Right atrium auricular region (tissue), 2 donors: Measurements from ENCODE around the gene ACYP2. TPM values are rescaled to one million over a fixed set of nuclear protein-coding genes. Genes with fewer than 3 reads are reported as not detected.

Experiments
- DNase-seq: peaks from one replicate; pipeline ENCODE4 v3.0.0-alpha.2; 2019; ENCODE audit warnings: low spot score
- H3K27ac ChIP-seq, 2 donors: fragments of 200-600 bp; sonication (generic); 1 replicate in 1 of 2; 2 replicates in 1 of 2; pipeline ENCODE4 v1.5.1; 2016 to 2019
- H3K27me3 ChIP-seq, 2 donors: fragments of 200-600 bp; sonication (generic); one replicate each; pipeline versions ENCODE4 v1.5.1 to v1.6.0; 2017 to 2019
- H3K36me3 ChIP-seq: fragments of 200-600 bp; sonication (generic); one replicate; pipeline ENCODE4 v1.5.1; 2016
- H3K4me1 ChIP-seq, 2 donors: fragments of 200-600 bp; sonication (generic); one replicate each; pipeline versions ENCODE4 v1.5.1 to v1.6.0; 2017 to 2019
- H3K4me3 ChIP-seq, 2 donors: fragments of 200-600 bp; sonication (generic); 1 replicate in 1 of 2; 2 replicates in 1 of 2; pipeline ENCODE4 v1.5.1; 2017 to 2019; ENCODE audit warnings: mild to moderate bottlenecking in 1 of 2, moderate library complexity in 1 of 2
- H3K9me3 ChIP-seq, 2 donors: fragments of 200-600 bp; sonication (generic); one replicate each; pipeline ENCODE4 v1.5.1; 2019
- total RNA-seq, 2 donors: library from RNA; depleted of rRNA; stranded (reverse); fragments of >200 nt; gene quantifications; one replicate each; pipeline ENCODE4 v1.1.0, GENCODE V29; 2016
- TF ChIP-seq, protein P1 (sequence below), 2 donors: fragments of 200-600 bp; sonication (generic); IDR thresholded peaks; one replicate each; pipeline ENCODE4 v1.5.1; 2019; ENCODE audit warnings: antibody characterized with exemption in 2 of 2

Gene ACYP2
- total RNA-seq, 2 donors from 2014 or later = 32.7 to 48.1 TPM

DNA sequence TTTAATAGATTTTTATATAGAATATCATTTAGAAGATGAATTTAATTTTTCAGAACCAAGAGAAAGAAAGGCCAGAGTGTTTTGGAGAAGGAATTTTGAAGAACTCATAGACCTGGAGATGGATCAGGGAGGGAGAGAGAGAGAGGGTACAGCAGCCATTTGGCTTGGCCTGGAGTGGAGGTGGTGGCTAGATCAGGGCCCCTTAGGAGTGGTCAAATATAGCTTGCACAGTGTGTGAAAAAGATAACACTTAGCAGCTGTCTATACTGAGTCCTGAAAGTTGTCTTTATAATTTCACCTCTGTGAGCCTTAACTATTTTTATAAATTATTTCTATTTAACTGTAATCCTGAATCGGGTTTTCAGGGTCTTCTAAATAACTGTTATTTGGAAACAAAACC is 38.8 kb upstream of the ACYP2 start:
- Histone ChIP-seq H3K4me3 (no peak overlapping the region), H3K9me3 (no peaks in the 10 kb centered on the region), H3K36me3 (no peaks in the 10 kb centered on the region), H3K27ac (no peak overlapping the region), H3K27me3 (no peaks in the 10 kb centered on the region), H3K4me1 (peaks cover 0 to 7% of the 10 kb centered on the region in 2 donors)
- no peak for DNase-seq
- TF ChIP-seq, protein P1, sequence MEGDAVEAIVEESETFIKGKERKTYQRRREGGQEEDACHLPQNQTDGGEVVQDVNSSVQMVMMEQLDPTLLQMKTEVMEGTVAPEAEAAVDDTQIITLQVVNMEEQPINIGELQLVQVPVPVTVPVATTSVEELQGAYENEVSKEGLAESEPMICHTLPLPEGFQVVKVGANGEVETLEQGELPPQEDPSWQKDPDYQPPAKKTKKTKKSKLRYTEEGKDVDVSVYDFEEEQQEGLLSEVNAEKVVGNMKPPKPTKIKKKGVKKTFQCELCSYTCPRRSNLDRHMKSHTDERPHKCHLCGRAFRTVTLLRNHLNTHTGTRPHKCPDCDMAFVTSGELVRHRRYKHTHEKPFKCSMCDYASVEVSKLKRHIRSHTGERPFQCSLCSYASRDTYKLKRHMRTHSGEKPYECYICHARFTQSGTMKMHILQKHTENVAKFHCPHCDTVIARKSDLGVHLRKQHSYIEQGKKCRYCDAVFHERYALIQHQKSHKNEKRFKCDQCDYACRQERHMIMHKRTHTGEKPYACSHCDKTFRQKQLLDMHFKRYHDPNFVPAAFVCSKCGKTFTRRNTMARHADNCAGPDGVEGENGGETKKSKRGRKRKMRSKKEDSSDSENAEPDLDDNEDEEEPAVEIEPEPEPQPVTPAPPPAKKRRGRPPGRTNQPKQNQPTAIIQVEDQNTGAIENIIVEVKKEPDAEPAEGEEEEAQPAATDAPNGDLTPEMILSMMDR (IDR thresholded peaks at IDR 0.05) = no peak

DNA sequence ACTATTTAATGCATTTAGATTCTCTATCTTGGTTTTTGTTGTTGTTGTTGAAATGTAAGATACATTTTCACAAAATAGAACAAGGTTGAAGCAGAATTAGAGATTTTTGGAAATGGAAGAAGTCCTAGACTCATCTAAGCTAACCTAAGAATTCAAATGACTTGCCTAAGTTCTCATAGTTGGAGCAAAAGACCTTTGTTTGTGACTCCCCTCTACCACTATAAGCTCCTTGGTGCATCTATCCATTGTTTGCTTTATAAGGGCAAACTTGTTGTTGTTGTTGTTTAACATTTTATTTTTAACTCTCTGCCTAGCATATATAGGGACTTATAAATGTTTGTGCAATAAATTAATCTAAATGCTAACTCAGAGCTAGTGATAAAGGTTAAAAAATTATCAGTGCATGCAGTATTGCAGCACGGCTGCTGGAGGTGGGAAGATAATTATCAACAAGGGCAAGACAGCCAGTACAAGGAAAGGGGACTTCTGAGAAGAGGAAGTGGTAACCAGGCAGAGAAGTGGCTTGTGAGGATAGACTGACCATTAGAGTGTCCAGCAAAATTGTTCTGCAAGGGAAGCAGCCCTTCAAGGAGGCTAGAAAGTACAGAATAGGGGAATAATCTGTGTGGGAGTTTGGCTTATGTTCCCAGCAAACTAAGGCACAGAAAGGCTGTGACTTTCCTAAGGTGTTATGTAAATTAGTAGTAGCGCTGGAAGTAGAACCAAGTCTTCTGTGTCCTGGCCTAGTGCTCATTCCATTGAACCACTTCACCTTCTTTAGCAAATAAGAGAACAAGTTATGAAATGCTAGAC is 38.1 kb upstream of the ACYP2 start:
- Histone ChIP-seq H3K27me3 (no peaks in the 10 kb centered on the region), H3K27ac (no peak overlapping the region), H3K4me3 (no peak overlapping the region), H3K9me3 (no peaks in the 10 kb centered on the region), H3K36me3 (no peaks in the 10 kb centered on the region), H3K4me1 (peaks cover 0 to 7% of the 10 kb centered on the region in 2 donors)
- no peak for DNase-seq
- TF ChIP-seq, protein P1 (IDR thresholded peaks at IDR 0.05) = no peak

DNA sequence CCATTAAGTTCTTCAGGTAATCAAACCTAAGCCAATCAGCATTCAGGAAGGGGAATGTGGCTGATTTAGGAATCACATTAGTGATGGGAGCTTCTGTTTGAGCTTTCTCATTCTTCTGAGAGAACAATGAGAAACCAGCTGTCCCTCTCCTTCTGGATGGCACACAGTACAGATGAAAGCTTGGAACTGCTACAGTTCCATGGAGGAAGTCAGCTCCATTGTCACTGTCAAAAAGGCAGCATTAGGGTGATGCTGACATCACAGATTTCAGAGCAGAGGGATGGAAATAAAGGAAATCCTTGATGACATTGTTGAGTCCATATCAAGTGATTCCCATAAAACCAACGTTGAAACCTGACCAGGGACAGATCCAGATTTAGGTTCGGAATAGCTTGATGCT is 36.1 kb upstream of the ACYP2 start:
- no peaks in the 10 kb centered on the region for H3K9me3 ChIP-seq
- H3K4me1 ChIP-seq = peaks cover 0 to 7% of the 10 kb centered on the region in 2 donors
- no peak for DNase-seq
- TF ChIP-seq, protein P1 (IDR thresholded peaks at IDR 0.05) = no peak
- H3K27me3 ChIP-seq = no peaks in the 10 kb centered on the region
- H3K27ac ChIP-seq = no peak overlapping the region
- H3K4me3 ChIP-seq = no peak overlapping the region
- H3K36me3 ChIP-seq = no peaks in the 10 kb centered on the region

DNA sequence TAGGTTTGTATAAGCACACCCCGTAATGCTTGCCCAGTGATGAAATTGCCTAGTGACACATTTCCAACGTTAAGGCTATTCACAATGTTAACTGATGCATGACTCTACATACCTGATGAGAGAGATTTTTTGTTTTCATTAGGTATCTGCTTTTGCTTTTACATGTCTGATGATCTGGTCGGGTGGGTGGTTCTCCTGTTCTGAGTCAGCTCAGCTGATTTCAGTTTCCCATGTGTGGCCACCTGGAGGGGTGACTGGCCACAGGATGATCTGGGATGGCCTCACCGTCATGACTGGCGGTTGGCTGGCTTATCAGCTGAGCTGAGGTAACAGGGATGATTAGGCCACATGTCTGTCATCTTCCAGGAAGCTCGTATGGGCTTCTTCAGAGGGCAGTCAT is 33.8 kb upstream of the ACYP2 start:
- no peak for DNase-seq
- peaks cover 0 to 7% of the 10 kb centered on the region in 2 donors for H3K4me1 ChIP-seq
- H3K4me3 ChIP-seq = no peak overlapping the region
- H3K27ac ChIP-seq = no peak overlapping the region
- no peaks in the 10 kb centered on the region for H3K9me3 ChIP-seq
- H3K27me3 ChIP-seq = no peaks in the 10 kb centered on the region
- H3K36me3 ChIP-seq = no peaks in the 10 kb centered on the region
- TF ChIP-seq, protein P1 (IDR thresholded peaks at IDR 0.05) = no peak

DNA sequence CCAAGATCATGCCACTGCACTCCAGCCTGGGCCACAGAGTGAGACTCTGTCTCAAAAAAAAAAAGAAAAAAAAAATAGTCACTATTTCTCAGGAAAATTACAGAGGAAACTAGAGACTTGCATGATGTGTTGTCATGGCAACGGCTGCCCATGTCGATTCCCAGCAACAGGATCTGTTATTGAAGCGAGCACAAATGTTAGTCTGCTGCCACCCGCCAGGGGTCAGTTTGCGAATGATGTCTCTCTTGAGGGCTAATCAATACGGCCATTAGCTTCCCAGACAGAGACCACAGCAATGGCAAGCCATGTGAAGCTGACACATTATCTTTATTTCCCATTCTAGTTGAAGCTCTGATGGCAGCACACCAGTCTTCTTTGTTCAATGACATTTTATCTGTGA is 32.4 kb upstream of the ACYP2 start:
- Histone ChIP-seq H3K27ac (no peak overlapping the region), H3K4me1 (peaks cover 0 to 2% of the 10 kb centered on the region in 2 donors), H3K9me3 (no peaks in the 10 kb centered on the region), H3K36me3 (no peaks in the 10 kb centered on the region), H3K4me3 (no peak overlapping the region), H3K27me3 (no peaks in the 10 kb centered on the region)
- no peak for DNase-seq
- TF ChIP-seq, protein P1 (IDR thresholded peaks at IDR 0.05) = no peak

DNA sequence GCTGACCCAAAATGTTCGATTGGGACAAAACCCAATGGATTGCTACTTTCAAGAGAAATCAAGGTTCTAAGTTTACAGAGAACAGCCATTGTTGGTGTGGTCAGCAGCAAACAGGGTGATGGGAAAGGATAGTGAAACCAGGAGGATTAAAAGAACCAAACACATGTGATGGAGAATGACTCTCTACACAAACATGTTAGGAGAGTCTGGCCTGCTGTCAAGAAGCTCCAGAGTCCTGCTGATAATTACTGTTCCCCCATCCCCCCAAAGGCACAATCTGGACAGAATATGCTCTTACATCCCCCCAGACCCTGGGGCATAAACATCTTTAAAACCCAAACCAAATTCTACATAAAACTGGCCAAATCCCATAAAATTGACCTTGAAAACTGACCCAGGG is 32.0 kb upstream of the ACYP2 start:
- no peak overlapping the region for H3K4me3 ChIP-seq
- TF ChIP-seq, protein P1 (IDR thresholded peaks at IDR 0.05) = no peak
- no peaks in the 10 kb centered on the region for H3K36me3 ChIP-seq
- no peak overlapping the region for H3K27ac ChIP-seq
- no peaks in the 10 kb centered on the region for H3K27me3 ChIP-seq
- no peaks in the 10 kb centered on the region for H3K9me3 ChIP-seq
- no peak for DNase-seq
- peaks cover 0 to 6% of the 10 kb centered on the region in 2 donors for H3K4me1 ChIP-seq
